ENCODE results near the gene VTI1A. TPM values are rescaled to one million over a fixed set of nuclear protein-coding genes. Genes with fewer than 3 reads are reported as not detected.

The VTI1A gene
- total RNA-seq, 6 donors from 2014 or later = 29.5 to 247 (median 43.0) TPM

DNA sequence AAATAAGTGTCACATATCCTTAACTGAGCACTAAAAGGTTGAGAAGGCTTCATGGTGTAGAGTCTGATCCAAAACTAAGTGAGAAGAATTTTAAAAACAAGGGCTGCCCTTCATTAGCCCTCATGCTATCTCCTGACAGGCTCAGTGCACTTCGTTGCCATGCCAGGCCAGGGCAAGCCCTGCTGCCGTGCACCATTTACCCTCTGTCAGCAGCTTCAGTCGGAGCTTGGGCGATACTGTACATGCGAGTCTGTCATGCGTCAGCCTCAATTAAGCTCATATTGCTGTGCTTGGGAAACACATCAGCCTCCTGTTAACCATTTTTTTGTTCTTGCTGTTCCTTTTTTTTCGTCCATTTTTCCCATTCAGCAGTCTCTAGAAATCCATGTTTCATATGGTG is 166.6 kb downstream of the VTI1A start:
- 90 to 97% methylated on average over 7 of the region's 7 CpGs for WGBS, 2 donors
- no peaks in the 10 kb centered on the region for H3K4me1 ChIP-seq
- H3K27ac ChIP-seq = no peak overlapping the region
- ATAC-seq (ENCODE audit: low FRiP score in 2 of 2) = no peak
- no peaks in the 10 kb centered on the region for H3K36me3 ChIP-seq
- peaks cover 0 to 4% (median 0%) of the 10 kb centered on the region in 4 donors for H3K9me3 ChIP-seq
- H3K27me3 ChIP-seq = no peaks in the 10 kb centered on the region
- DNase-seq = no peak
- TF ChIP-seq POLR2AphosphoS5 (IDR thresholded peaks at IDR 0.05) (no peak), POLR2A (IDR thresholded peaks at IDR 0.05) (no peak), EP300 (IDR thresholded peaks at IDR 0.05) (no peak)
- TF ChIP-seq, protein P1, sequence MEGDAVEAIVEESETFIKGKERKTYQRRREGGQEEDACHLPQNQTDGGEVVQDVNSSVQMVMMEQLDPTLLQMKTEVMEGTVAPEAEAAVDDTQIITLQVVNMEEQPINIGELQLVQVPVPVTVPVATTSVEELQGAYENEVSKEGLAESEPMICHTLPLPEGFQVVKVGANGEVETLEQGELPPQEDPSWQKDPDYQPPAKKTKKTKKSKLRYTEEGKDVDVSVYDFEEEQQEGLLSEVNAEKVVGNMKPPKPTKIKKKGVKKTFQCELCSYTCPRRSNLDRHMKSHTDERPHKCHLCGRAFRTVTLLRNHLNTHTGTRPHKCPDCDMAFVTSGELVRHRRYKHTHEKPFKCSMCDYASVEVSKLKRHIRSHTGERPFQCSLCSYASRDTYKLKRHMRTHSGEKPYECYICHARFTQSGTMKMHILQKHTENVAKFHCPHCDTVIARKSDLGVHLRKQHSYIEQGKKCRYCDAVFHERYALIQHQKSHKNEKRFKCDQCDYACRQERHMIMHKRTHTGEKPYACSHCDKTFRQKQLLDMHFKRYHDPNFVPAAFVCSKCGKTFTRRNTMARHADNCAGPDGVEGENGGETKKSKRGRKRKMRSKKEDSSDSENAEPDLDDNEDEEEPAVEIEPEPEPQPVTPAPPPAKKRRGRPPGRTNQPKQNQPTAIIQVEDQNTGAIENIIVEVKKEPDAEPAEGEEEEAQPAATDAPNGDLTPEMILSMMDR (IDR thresholded peaks at IDR 0.05) = no peak
- H3K4me3 ChIP-seq = no peak overlapping the region

DNA sequence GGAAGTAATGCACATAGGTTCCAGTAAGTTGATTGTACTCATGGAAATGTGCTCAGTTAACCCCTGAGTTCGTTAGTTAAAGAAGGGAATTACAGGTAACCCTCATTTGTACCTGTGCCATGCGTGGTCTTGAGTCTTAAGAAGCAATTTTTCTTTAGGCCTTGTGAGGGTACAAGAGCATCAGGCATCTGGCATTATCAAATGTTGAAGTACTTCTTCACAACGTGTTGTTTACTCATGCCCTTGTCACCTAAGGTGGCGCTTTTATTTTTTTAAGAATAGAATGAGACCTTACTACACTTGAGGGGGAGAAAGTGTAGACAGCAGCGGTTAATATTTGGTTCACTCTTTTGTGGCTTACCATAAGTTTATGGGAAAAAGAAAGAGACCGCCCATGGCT is 167.1 kb downstream of the VTI1A start:
- WGBS, 2 donors = 75 to 80% methylated on average over 6 of the region's 6 CpGs
- TF ChIP-seq, protein P1 (IDR thresholded peaks at IDR 0.05) = no peak
- TF ChIP-seq EP300 (IDR thresholded peaks at IDR 0.05) (no peak), POLR2AphosphoS5 (IDR thresholded peaks at IDR 0.05) (no peak), POLR2A (IDR thresholded peaks at IDR 0.05) (no peak)
- Histone ChIP-seq H3K4me1 (no peaks in the 10 kb centered on the region), H3K27me3 (no peaks in the 10 kb centered on the region), H3K4me3 (no peak overlapping the region), H3K36me3 (no peaks in the 10 kb centered on the region), H3K27ac (no peak overlapping the region), H3K9me3 (peaks cover 0 to 4% (median 0%) of the 10 kb centered on the region in 4 donors)
- DNase-seq (no peak), ATAC-seq (ENCODE audit: low FRiP score in 2 of 2) (no peak)

DNA sequence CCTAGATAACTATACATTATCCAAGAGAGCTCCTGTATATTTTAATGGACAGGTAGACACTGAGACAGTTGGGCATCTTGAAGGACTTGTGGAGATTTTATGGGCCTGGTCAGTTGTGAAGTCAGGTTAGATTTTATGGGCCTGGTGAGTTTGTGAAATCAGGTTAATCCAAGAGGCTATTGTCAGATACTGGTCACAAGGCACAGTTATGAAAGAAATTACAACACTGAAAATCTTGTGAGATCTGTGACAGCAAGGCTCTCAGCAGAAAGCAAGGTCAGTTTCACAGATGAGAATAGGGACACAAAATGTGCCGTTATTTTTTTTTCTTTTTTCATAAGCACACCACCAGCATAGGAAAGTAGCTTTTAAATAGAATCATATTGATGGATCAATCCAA is 167.6 kb downstream of the VTI1A start:
- no peak overlapping the region for H3K4me3 ChIP-seq
- peaks cover 0 to 4% (median 0%) of the 10 kb centered on the region in 4 donors for H3K9me3 ChIP-seq
- H3K36me3 ChIP-seq = no peaks in the 10 kb centered on the region
- H3K27ac ChIP-seq = no peak overlapping the region
- no peaks in the 10 kb centered on the region for H3K27me3 ChIP-seq
- WGBS, 2 donors = 83 to 94% methylated on average over 1 of the region's 1 CpG
- H3K4me1 ChIP-seq = no peaks in the 10 kb centered on the region
- TF ChIP-seq, protein P1 (IDR thresholded peaks at IDR 0.05) = no peak
- no peak for TF ChIP-seq EP300 (IDR thresholded peaks at IDR 0.05)
- TF ChIP-seq POLR2A (IDR thresholded peaks at IDR 0.05) = no peak
- no peak for TF ChIP-seq POLR2AphosphoS5 (IDR thresholded peaks at IDR 0.05)
- no peak for ATAC-seq (ENCODE audit: low FRiP score in 2 of 2)
- no peak for DNase-seq

DNA sequence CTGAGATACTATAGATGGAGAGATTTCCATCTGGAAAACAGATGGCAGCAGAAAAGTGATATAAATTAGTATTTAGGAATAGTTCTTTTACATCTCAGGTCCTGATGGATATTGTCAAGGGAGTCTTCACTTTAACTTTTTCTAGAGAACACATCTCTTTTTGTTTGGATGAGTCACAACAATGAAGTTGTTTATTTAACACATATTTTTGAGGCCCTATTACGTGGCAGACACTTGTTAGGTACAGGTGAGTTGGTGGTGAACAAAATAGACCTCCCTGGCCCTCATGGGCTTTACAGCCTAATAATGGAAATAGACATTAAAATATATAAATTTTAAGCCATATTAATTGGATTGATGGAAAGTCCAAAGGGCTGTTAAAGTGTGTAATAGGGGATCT is 168.3 kb downstream of the VTI1A start:
- WGBS, 2 donors = 77 to 87% methylated on average over 1 of the region's 1 CpG
- H3K4me1 ChIP-seq = no peaks in the 10 kb centered on the region
- H3K27me3 ChIP-seq = no peaks in the 10 kb centered on the region
- no peak for TF ChIP-seq EP300 (IDR thresholded peaks at IDR 0.05)
- TF ChIP-seq, protein P1 (IDR thresholded peaks at IDR 0.05) = no peak
- H3K36me3 ChIP-seq = no peaks in the 10 kb centered on the region
- no peak for DNase-seq
- H3K27ac ChIP-seq = no peak overlapping the region
- no peak overlapping the region for H3K4me3 ChIP-seq
- H3K9me3 ChIP-seq = peaks cover 0 to 4% (median 0%) of the 10 kb centered on the region in 4 donors
- ATAC-seq (ENCODE audit: low FRiP score in 2 of 2) = no peak

DNA sequence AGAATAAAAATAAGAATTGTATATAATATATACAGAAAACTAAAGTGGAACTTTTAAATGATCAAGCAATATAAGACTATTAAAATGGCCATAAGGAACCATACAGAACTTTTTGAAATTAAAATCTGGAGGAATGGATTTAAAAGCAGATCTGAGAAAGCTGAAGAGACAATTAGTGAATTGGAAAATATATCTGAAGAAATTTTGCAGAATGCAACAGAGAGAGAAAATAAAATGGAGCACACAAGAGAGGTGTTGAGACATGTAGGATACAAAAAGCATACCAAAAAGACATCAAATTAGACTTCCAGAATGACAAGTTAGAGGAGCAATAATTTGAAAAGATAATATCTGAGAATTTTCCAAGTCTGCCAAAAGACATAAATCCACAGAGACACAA is 169.6 kb downstream of the VTI1A start:
- peaks cover 0 to 4% (median 0%) of the 10 kb centered on the region in 4 donors for H3K9me3 ChIP-seq
- TF ChIP-seq POLR2A (IDR thresholded peaks at IDR 0.05) (no peak), POLR2AphosphoS5 (IDR thresholded peaks at IDR 0.05) (no peak), EP300 (IDR thresholded peaks at IDR 0.05) (no peak)
- TF ChIP-seq, protein P1 (IDR thresholded peaks at IDR 0.05) = no peak
- no peaks in the 10 kb centered on the region for H3K27me3 ChIP-seq
- no peak for ATAC-seq (ENCODE audit: low FRiP score in 2 of 2)
- no peaks in the 10 kb centered on the region for H3K36me3 ChIP-seq
- no peak for DNase-seq
- H3K27ac ChIP-seq = no peak overlapping the region
- H3K4me1 ChIP-seq = no peaks in the 10 kb centered on the region
- no peak overlapping the region for H3K4me3 ChIP-seq

Data from upper lobe of left lung (tissue), 6 donors.